Keratinocyte (primary cell): ENCODE data around the gene VIPR2.

Experiments
- CTCF ChIP-seq, 3 experiments: IDR thresholded peaks in 1 of 3; conservative IDR thresholded peaks in 1 of 3; optimal IDR thresholded peaks in 1 of 3; 2 replicates in 2 of 3; 3 replicates in 1 of 3; pipeline versions ENCODE3 to v1.5.1; 2011; ENCODE audit warnings: low read length in 3 of 3, mild to moderate bottlenecking in 3 of 3, moderate library complexity in 2 of 3, control low read depth in 1 of 3, inconsistent platforms in 1 of 3; ENCODE audit not compliant: insufficient read depth in 2 of 3; ENCODE audit errors: extremely low read depth in 1 of 3
- EZH2 ChIP-seq: IDR thresholded peaks from one replicate; pipeline ENCODE4 v1.6.1; 2012; ENCODE audit warnings: inconsistent platforms, mild to moderate bottlenecking, low read length, moderate library complexity

GRCh38 chr7:159025161-159025779 lies 119.4 kb downstream of the VIPR2 start:
- TF ChIP-seq CTCF (optimal IDR thresholded peaks at IDR 0.05 in 1 of 3, IDR thresholded peaks at IDR 0.05 in 1 of 3, conservative IDR thresholded peaks at IDR 0.05 in 1 of 3; ENCODE audit: extremely low read depth in 1 of 3, insufficient read depth in 2 of 3, low read length in 3 of 3) (no peak), EZH2 (no peak)
